Fibroblast of skin of right quadriceps (primary cell): ENCODE measurements around the gene TENM4.

ENCODE experiments used
- DNase-seq: peaks from one replicate; pipeline ENCODE4 v3.0.0-alpha.2; 2013

The TENM4 gene

DNA sequence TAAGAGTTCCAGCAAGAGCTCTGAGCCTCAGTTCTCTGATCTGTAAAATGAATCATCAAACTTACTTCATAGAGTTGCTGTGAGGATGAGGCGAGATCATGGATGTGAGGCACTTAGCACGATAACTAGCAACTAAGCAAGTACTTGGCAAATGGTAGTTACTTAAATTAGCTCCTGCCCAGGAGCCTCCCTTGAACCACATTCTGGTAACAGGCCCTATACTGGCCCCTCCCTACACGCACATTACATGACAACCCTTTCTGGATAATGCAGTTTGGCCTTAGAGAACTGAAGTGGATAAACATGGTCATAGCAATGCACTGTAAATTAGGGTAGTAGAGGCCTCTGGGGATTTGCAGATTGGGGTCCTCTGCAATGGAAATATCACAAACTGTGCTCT, 678.7 kb downstream of the TENM4 start:
- no peak for DNase-seq

DNA sequence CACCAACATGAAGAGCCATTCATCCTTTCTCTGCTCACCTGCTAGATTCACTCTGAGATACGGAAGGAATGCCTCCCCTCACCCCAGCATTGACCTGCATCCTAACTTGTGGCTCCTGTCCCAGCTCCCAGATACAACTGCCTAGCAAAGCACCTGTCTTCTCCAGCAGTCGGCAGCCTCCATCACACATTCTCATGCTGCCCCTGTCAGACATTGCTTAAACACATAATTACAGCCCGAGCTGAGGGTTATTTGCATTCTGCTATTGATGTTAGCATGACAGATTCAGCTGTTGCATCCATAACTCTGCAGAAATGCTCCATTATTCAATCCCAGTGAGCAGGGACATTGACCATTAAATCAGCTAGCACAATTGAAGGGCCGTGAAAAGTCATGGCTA, 681.8 kb downstream of the TENM4 start:
- DNase-seq, result no peak

DNA sequence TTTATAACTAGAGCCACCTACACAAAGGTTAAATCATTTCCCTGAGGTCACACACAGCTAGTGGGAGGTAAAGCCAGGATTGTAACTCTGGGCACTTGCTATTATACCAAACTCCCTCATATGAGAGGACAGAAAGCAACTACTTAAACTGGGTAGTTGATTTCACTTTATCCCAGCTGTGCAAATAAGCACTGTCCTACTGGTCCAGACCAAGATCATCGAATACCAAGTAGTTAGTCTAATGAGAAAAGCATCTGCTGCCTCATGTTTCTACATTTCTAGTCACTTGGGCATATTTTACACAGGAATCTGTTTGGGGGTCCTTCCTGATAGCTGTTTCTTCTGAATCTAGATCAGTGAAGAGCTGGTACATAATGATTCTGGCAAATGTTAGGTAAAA, 687.5 kb downstream of the TENM4 start:
- no peak for DNase-seq

DNA sequence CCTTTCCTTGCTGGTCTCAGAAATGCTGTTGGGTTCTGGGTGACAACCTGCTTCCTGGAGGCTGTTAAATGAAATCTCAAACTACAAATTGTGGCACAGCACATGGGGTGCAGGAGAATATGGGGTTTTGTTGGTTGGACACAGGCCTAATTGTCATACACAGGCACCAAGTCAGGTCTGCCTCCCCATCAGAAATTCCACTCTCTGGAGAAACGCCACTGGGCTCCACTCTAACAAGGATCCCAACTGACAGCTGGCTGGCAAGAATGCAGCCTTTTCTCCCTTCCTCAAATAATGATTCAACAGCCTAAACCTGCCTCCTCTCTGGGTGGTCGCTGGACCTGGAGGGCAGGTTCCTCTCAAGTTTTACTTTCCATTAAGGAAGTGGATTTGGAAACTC, 688.3 kb downstream of the TENM4 start:
- no peak for DNase-seq

DNA sequence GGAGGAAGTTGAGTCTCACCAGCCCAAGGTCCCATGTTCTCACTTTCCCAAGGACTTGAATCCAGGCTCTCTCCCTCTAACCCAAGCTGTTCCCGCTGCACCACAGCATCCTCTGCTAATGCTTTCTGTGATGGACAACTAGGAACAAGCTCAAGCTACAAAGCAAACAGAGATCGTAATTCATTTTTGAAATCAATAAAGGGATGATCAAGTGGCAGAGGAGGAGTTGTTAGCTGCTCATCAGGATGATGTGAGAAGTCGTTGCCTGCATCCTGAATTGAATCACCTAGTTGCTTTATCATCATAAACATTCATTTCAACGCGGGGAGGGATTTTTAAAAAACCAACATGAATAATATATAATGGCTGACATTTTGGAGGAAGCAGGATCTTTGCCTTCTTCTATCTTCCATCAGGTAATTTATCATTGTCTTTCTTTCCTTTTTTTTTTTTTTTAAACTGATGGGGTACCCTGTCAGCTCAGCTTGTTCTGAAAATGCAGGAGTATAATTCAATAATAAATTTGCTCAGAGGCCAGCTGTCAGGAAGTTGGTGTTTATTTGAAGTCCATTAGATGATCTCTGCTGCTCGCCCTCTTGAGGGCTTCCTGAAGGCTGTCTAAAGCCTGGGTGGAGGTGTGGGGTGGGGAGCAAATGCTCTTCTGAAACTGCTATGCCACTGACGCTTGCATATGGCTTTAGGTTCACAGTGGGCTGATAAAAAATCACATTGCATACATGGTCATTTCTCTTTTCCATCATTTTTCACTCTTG, 691.7 kb downstream of the TENM4 start:
- DNase-seq, result no peak

DNA sequence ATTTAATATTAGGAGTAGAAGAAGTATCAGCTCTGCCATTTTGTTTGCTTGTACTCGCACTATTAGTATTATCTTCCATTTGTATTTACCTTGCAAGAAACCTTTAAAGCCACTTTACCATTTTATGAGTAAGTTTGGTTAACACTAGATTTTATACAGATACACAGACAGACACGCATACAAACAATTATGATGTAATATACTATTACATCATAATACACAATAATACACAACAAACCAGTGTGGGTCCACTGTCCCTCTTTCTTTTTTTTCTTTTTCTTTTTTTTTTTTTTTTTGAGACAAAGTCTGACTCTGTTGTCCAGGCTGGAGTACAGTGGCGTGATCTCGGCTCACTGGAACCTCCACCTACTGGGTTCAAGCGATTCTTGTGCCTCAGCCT, 695.9 kb downstream of the TENM4 start:
- DNase-seq, result no peak

DNA sequence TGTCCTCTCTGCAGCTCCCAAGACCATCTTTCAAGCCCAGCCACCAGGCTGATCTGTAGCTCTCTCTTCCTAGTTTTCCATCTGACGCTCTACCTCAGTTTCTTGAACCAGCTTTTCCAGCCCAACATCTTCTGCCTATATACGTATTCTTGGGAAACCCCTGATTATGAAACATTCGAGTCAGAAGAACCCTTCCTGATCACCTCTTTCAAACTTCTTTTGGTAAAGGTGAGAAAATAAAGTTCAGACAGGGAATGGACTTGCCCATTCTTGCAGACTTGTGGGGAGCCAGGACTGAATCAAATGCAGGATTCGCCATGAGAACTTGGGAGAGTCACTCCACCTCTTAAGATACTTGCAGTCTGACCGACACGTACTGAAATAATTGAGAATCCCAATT, 696.6 kb downstream of the TENM4 start:
- DNase-seq, result no peak

DNA sequence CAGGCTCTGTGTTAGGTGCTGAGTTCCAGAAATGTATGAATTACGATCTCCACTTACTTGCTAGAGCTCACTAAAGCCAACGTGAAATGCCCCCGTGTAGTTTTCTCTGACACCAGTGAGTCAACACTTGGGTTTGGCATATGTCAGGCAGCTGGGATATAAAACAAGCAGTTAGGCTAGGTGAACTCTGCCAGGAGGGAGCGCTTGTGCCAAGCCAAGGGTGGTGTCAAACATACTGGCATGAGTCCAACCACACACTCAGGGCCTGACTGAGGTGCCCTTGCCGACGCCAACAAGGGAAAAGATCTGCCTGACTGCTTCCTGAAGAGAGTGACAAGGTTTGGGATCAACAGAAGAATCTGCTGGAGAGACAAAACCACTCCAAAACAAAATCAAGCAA, 698.4 kb downstream of the TENM4 start:
- peak; percentile 20 for DNase-seq

DNA sequence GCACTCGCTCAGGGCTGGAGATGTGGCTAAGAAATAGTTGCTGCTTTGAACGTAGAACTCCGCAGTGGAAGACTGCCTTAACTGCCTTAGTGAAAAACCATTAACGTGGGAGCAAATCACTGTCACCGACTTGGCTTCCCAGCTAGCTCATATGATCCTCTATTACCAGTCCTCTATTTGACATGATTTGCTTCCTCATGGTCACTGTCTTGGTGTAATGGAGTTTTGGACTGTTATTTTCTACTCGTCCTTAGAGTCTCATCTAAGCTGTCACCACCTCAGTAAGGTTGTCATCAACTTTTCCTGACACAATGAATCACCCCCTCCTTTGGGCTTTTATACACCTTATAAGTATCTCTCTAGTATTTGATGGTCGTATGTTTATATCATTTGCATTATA, 699.1 kb downstream of the TENM4 start:
- no peak for DNase-seq

DNA sequence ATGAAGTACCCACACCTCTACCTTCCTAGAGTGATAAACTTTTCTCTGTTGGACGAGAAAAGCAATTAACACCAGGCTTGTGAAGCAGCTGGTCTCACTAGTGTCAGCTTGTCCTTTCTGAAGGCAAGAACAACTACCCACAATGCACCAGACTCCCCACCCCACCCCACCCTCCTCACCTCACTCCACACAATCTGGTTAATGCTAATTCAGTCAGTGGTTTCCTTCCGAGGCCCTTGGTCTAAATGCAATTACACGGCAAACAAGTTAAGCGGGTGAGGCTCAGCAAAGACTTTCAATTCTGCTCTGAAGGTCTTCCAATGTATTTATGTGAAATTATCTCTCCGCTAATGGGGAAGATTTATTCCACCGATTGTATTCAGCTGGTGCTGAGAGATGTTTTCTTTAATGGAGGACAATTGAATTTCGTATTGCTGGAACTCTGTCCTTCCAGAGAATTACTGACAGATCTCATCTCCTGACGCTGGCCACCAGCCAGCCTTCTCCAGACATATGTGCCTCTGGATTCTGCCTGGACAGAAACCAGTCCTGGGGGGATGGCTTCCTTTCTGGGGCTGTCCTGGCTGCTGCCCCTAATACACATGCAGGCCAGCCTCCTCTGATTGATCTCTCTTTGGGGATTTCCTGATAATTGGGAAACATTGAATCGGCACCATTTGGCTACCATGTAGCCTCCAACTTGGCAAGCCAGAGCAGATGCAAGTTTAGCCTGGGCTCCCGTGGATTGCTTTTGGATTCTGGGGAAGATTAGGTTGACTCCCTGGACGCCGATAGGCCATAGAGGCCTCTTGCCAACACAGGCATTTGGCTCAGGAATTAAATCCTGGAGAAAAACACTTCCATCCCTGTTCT, 700.4 kb downstream of the TENM4 start:
- no peak for DNase-seq

DNA sequence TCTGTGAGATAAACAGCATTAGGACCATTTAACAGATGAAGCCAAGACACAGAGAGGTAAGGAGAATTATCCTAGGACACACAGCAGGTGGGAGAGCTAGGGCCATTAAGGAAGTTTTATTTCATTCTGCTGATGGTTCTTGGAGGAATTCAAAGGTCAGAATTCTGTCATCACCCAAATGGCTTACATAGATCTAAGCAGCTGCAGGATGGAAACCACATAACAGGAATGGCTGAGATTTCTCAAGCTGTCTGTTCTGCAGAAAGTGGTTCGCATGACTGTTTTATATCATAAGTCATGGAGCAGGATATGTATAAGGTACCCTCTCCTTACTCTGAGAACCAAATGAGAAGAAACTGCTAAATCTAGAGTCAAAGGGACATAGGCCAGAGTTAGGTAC, 702.9 kb downstream of the TENM4 start:
- DNase-seq, result no peak

DNA sequence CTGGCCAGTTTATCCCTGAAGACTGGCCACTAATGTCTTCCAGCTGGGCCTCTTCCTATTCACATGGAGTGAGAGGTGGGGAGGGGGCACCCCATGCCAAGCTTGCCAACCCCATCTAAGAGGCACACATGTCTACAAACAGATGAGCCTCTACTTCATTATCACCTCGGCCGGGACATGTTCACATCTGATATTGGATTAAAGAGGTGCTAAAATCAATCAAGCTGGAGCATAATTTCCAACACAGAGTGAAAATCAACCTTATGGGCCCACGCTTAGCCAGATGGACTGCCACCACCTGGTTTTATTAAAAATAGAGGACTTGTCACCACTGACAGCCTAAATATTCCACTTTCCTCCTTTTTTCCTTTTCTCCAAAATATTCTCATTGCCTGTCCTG, 703.5 kb downstream of the TENM4 start:
- DNase-seq, result no peak

DNA sequence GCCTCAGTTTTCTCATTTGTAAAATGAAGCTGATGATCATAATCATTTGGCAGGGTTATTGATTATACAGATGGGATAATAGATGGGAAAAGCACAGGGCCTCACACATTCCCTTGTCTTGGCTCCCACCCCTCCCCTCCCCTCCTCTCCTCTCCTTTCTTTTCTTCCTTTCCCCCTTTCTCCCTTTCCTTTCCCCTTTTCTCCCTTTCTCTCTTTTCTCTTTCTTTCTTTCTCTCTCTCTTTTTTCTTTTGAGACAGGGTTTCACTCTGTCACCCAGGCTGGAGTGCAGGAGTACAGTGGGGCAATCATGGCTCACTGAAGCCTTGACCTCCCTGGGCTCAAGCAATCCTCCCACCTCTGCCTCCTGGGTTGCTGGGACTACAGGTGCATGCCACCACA, 705.1 kb downstream of the TENM4 start:
- no peak for DNase-seq

DNA sequence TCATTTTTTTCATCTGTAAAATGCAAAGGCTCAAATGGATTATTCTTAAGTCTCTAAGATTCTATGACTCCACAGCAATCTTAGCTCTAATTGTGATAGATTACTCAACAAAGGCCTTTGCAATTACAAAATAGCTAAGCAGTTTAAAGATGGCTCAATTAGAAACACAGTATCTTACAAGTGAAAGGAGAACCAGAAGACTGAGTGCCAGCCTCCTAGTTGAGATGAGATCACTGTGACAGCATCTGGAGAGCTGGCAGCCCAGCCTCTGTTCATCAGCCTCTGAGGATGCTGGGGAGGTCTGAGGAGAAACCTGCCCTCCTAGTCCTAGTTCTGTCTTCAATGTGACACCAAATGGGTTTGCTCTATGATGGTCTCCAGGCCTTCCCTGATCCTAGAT, 707.8 kb downstream of the TENM4 start:
- DNase-seq, result no peak

DNA sequence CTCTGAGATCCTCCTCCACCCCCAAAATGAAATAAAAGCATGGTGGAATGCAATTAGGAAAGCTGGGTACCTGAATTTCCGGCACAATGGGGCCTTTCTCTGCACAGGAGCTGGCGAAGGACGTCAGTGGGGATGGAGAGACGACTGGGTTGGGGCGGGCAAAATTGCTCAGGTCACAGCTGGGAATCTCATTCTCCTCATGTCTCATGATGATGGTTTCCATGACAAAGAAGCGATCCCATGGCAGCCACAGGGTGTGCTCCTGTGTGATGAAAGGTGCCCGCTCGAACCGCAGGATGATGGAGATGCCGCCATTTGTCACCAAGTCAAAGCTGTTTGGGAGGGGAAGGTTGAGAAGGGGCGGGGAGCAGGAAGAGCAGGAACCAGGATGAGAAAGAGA, 708.6 kb downstream of the TENM4 start:
- no peak for DNase-seq

DNA sequence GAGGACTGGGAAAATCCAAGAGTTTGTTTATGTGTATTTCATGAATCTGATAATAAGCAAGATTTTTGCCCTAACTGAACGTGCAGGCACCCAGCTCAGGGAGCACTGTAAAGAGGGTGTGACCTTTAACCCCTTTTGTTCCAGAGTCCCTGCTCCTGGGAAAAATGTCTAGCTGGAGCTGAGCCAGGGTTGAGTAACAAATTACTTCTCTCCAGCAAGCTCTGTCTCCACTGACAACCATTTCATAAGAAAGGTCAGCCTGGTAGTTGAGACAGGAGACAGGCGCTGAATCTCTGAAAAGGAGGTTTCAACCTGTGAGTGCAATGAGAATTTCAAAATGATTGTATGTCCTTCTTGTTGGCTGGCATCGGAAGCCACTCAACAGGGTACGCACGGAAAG, 709.8 kb downstream of the TENM4 start:
- no peak for DNase-seq

DNA sequence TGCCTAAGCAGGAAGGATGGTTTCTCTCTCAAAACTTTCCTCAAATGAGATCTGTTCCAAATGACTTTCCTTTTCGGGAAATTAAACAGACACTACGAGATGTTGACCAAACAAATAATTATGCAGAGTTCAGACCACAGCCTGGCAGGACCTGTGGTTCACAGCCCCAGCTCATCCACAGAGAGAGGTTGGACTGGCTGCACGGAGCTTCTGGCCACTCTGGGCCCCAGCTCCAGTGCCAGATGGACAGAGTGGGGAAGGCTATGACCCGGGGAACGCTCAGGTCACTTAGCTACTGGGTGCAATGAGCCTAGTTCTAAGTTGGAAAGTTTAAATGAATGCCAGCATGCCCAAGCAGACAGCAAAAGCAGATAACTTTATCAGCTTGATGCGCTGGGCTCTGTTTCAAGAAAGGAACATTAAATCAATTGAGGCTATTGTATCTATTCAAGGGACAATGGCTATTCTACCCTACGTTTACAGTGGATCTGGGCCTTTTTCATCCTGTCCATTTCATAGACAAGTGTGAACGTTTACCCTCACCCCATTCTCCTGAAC, 710.5 kb downstream of the TENM4 start:
- no peak for DNase-seq

DNA sequence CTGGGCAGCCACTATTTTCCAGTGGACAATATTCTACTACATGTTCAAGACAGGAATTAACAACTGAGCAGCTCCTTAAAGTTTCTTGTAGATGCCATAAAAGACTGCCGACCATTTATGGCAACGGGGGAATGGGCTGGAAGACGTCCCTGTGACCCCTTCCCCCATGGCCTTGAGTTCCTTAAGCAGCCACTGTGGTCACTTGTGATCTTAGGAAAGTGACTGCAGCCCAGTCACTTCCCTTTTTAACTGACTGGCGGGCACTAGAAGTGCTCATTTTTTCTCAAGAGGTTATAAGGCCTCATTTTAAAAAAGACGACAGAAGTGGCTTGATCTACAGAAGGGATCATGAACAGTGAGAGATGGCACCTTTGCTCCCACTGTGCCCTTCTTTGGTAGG, 713.0 kb downstream of the TENM4 start:
- DNase-seq, result no peak

DNA sequence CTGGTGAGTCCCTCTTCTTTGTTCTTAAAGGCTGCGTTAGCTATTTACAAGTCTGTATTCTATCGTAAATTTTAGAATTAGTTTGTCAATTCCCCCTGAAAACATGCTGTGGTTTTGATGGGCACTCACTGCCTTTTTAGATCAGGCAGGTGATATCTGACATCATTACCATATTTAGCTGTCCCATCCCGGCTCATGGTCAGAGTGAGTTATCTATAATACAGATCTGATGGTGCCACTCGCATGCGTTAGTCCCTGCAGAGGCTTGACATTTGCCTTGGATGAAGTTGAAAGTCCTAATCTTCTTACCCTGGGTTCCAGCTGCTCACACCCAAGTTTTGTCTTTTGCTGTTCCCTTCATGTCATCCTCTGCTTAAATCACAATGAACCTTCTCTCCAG, 715.6 kb downstream of the TENM4 start:
- DNase-seq, result no peak

DNA sequence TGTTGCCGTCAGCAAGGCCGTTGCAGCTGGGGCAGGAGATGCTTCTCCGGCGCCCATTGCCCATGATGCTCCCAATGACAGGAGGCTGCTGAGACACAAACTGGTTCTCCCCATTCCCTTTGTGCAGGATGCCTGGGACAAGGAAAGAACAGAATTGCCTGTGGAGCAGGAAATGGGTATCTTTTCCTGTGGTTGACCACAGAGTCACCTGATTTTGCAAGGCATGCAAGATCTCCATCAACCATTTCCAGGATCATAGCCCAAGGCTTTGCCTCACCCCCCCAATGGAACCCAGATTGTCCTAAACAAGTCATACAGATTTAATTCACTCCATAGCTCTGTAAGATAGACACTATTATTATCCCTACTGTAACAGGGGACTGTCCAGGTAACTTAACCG, 718.0 kb downstream of the TENM4 start:
- peak; percentile 18 for DNase-seq

DNA sequence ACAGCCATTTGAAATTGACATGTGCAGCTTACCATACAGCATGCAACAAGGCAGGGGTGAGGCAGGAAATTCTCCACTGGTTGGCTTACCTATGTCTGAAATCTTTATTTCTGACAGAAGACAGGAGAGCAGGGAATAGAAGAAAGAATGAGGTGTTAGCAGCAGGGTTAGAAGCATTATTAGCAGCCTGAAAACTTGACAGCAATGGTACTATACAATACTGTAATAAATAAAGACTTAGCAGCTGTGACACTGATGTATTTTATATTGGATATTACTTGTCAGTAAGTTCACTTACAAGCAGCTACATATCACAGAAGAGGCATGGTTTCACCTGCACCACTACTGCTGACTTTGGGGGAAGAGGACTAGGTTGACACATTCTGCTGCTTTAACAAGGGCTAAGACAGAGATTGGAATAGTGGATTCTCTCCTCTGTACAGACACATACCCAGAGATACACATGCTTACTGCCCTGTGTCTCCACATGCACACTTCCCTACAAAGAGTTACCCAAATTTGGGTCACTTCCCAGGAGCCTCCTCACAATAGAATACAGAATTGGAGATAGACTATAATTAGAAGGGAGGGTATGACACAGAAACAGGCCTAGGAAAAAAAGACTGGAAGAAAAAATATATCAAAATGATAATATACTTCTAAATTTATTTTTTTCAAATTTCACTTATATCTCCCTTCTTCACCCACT, 720.4 kb downstream of the TENM4 start:
- DNase-seq, result no peak

DNA sequence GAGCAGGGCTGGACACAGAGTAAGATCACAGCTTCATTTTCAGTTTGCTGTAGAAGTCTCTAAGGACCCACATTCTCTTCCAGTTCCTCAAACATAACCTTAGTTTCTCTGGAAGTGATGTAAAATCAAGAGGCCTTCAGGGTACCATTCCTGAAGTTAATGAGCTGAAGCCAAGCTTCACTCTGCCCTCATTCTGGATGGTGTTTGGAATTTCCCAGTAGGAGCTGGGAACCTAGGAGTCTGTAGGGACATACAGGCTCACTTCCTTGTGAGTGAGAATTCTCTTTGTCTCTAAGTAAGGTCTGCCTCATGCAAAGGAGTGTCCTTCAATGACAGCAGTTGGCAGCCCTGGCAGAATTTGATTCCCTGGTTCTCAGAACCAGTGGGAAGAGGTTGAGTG, 723.8 kb downstream of the TENM4 start:
- no peak for DNase-seq

DNA sequence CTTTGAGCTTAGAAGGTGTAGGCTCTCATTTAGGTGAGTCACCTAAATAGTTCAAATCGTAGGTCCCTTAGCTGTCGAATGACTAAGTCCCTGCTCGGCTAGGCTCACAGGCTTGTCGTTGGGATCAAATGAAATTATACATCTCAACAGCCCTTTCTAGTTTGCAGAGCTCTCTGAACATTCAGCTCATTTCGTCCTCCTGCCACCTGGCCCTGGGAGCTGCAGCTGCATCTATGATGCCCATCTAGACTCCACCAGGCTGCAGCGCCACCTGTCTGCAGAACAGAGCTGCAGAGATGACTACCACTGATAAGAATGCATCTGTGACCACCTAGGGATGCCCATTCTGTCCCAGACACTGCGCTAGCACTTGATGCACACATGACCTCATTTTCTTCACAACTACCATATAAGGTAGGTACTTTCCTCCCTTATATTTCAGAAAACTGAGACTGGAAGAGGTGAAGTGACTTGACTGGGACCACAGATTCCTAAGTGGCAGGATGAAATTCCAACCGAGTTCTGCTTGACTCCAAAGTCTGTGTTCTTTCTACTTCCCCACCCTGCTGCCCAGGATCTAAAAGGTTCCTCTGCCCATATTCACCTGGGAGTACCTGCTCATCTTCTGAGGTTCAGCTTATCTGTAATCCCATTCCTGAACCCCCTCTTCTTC, 725.1 kb downstream of the TENM4 start:
- peak; percentile 80 for DNase-seq
